Measurements from ENCODE around the gene MAP4K2.

Gene MAP4K2

DNA sequence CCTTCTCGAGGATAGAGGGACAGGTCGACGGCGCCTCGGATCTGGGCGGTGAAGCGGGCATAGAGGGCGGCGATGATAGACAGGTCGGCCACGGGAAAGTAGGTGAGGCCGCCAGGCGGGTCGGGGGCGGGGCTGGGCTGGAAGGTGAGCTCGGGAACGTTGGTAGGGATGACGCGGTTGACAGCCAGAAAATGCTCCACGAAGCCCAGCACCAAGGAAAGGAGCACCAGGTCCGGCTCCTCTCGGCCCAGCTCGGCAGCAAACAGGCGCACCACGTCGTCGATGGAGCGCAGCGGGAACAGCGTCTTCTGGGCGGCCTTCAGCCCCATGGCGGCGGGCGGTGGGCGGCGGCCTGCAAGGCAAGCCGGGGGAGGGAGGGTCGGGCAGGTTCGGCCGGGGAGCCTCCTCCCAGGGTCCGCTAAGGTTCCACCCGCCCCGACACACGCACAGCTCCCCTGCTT is 6.8 kb upstream of the MAP4K2 start:
- Histone ChIP-seq H3K9me3 (ENCODE audit: low read length) (no peaks in the 10 kb centered on the region), H3K27me3 (ENCODE audit: insufficient read depth, low read length) (no peaks in the 10 kb centered on the region), H3K79me2 (ENCODE audit: insufficient read depth, low read length) (no peaks in the 10 kb centered on the region), H3K4me1 (ENCODE audit: insufficient read depth, low read length, severe bottlenecking) (peaks cover 25% of the 10 kb centered on the region), H3F3A (ENCODE audit: insufficient read depth, low read length) (0 out of 2 replicates have a peak, but pooled peaks cover under 1% of the 10 kb centered on the region), H2AFZ (ENCODE audit: low read length) (no peak overlapping the region), H4K20me1 (ENCODE audit: insufficient read depth, low read length) (no peaks in the 10 kb centered on the region), H3K27ac (ENCODE audit: low read depth, low read length, poor library complexity, severe bottlenecking) (peak overlapping the region; percentile 66), H3K9ac (ENCODE audit: low read length) (peak overlapping the region; percentile 94), H3K4me3 (ENCODE audit: low read depth, low read length, poor library complexity, severe bottlenecking) (peak overlapping the region; percentile 91), H3K4me2 (ENCODE audit: low read length) (peak overlapping the region; percentile 79), H3K9me2 (ENCODE audit: low read depth, low read length) (no peaks in the 10 kb centered on the region), H3K36me3 (ENCODE audit: insufficient read depth, low read length) (peaks cover 30% of the 10 kb centered on the region; the same call in 1 of the 2 replicates)
- TF ChIP-seq, protein P1, sequence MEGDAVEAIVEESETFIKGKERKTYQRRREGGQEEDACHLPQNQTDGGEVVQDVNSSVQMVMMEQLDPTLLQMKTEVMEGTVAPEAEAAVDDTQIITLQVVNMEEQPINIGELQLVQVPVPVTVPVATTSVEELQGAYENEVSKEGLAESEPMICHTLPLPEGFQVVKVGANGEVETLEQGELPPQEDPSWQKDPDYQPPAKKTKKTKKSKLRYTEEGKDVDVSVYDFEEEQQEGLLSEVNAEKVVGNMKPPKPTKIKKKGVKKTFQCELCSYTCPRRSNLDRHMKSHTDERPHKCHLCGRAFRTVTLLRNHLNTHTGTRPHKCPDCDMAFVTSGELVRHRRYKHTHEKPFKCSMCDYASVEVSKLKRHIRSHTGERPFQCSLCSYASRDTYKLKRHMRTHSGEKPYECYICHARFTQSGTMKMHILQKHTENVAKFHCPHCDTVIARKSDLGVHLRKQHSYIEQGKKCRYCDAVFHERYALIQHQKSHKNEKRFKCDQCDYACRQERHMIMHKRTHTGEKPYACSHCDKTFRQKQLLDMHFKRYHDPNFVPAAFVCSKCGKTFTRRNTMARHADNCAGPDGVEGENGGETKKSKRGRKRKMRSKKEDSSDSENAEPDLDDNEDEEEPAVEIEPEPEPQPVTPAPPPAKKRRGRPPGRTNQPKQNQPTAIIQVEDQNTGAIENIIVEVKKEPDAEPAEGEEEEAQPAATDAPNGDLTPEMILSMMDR (IDR thresholded peaks at IDR 0.05; ENCODE audit: low read length): no peak
- no peak for TF ChIP-seq EZH2 (IDR thresholded peaks at IDR 0.05; ENCODE audit: borderline replicate concordance, low read length)

DNA sequence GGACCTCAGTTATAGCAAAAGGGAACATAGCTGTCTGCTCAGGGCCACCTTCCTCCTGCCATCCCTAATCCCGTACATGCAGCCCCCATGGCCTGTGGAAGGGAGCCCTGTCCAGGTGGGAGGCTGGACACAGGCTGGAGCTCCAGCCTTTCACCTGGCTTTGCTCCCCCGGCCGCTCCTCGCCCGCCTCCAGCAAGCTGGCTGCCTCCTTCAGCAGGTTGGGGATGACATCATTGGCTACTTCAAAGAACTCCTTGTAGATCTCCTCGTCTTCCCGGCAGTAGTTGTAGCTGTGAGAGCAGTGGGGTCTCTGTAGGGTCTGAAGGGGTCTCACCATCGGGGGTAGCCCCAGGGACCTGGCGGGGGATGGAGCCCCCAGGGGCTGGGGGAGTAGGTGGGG is 2.5 kb upstream of the MAP4K2 start:
- H3K9me3 ChIP-seq (ENCODE audit: low read length): no peaks in the 10 kb centered on the region
- no peak overlapping the region for H3K9ac ChIP-seq (ENCODE audit: low read length)
- H3K9me2 ChIP-seq (ENCODE audit: low read depth, low read length): no peaks in the 10 kb centered on the region
- H3K79me2 ChIP-seq (ENCODE audit: insufficient read depth, low read length): no peaks in the 10 kb centered on the region
- H3K27ac ChIP-seq (ENCODE audit: low read depth, low read length, poor library complexity, severe bottlenecking): peak overlapping the region; percentile 22
- no peaks in the 10 kb centered on the region for H3K27me3 ChIP-seq (ENCODE audit: insufficient read depth, low read length)
- H3K4me2 ChIP-seq (ENCODE audit: low read length): no peak overlapping the region
- no peaks in the 10 kb centered on the region for H4K20me1 ChIP-seq (ENCODE audit: insufficient read depth, low read length)
- H3K4me3 ChIP-seq (ENCODE audit: low read depth, low read length, poor library complexity, severe bottlenecking): no peak overlapping the region
- TF ChIP-seq EZH2 (IDR thresholded peaks at IDR 0.05; ENCODE audit: borderline replicate concordance, low read length): no peak
- TF ChIP-seq, protein P1 (IDR thresholded peaks at IDR 0.05; ENCODE audit: low read length): no peak
- no peaks in the 10 kb centered on the region for H3F3A ChIP-seq (ENCODE audit: insufficient read depth, low read length)
- H3K4me1 ChIP-seq (ENCODE audit: insufficient read depth, low read length, severe bottlenecking): peaks cover 45% of the 10 kb centered on the region
- peaks cover 42% of the 10 kb centered on the region; the same call in 1 of the 2 replicates for H3K36me3 ChIP-seq (ENCODE audit: insufficient read depth, low read length)
- no peak overlapping the region for H2AFZ ChIP-seq (ENCODE audit: low read length)

DNA sequence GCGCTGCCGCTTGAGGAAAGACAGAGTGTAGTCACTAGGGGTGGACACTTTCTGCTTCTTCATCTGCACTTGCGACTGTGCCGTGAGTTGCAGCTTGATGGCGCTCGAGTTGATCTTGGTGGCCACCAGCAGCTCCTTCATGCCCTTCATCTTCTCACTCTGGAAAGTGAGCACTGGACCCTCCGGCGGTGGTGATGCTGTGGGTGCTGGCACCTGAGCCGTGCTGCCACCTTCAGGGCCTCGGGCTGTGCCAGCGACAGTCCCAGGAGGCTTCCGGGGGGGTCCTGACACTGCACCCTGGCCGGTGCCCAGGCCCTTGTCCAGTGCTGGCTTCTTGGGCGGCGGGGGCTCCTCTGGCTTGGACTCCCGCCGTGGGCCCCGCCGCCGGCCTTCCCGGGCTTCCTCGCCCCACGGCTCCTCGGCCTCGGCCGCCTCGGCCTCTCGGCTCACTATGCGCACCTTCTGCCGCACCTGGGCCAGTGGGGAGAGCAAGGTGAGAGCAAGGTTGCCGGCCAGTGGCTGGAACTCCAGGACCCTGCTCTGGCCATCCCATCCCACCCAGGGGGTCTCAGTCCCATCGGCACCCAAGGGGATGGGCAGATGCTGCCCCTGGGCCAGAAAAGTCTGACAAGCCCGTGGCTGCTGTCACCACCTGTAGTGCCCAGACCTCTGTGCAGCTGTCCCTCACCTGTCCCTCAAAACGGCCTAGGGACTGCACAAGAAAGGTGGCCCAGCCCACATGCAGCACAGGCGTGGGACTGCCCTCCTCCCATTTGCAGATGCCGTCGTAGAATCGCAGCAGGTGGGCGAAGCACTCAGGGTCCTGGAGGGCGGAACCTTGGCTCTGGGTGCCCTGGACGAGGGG is 1.6 kb upstream of the MAP4K2 start:
- peaks cover 52% of the 10 kb centered on the region for H3K4me1 ChIP-seq (ENCODE audit: insufficient read depth, low read length, severe bottlenecking)
- no peaks in the 10 kb centered on the region for H3K9me2 ChIP-seq (ENCODE audit: low read depth, low read length)
- peak overlapping the region; percentile 68; the same call in 1 of the 2 replicates for H3K9ac ChIP-seq (ENCODE audit: low read length)
- no peak overlapping the region for H3K4me3 ChIP-seq (ENCODE audit: low read depth, low read length, poor library complexity, severe bottlenecking)
- peak overlapping the region; percentile 68 for H3K27ac ChIP-seq (ENCODE audit: low read depth, low read length, poor library complexity, severe bottlenecking)
- TF ChIP-seq, protein P1 (IDR thresholded peaks at IDR 0.05; ENCODE audit: low read length): peak; percentile 68
- no peak for TF ChIP-seq EZH2 (IDR thresholded peaks at IDR 0.05; ENCODE audit: borderline replicate concordance, low read length)
- H3K36me3 ChIP-seq (ENCODE audit: insufficient read depth, low read length): peaks cover 49% of the 10 kb centered on the region; the same call in 1 of the 2 replicates
- peak overlapping the region; percentile 79 for H3K4me2 ChIP-seq (ENCODE audit: low read length)
- no peaks in the 10 kb centered on the region for H3K27me3 ChIP-seq (ENCODE audit: insufficient read depth, low read length)
- no peaks in the 10 kb centered on the region for H3K79me2 ChIP-seq (ENCODE audit: insufficient read depth, low read length)
- no peaks in the 10 kb centered on the region for H3F3A ChIP-seq (ENCODE audit: insufficient read depth, low read length)
- no peaks in the 10 kb centered on the region for H4K20me1 ChIP-seq (ENCODE audit: insufficient read depth, low read length)
- no peak overlapping the region for H2AFZ ChIP-seq (ENCODE audit: low read length)
- H3K9me3 ChIP-seq (ENCODE audit: low read length): no peaks in the 10 kb centered on the region
